ENCODE data around the gene TGFBR2. TPM values are rescaled to one million over a fixed set of nuclear protein-coding genes. Genes with fewer than 3 reads are reported as not detected.

Gene TGFBR2
- total RNA-seq, 1 donor from 2014 or later: 15.6 TPM

- Mint-ChIP-seq H3K27ac (no peak overlapping the region), H3K4me1 (peaks cover 12% of the 10 kb centered on the region), H3K4me3 (no peak overlapping the region), H3K36me3 (peaks cover 41% of the 10 kb centered on the region), H3K9me3 (peaks cover 3% of the 10 kb centered on the region), H3K27me3 (ENCODE audit: low read depth) (no peaks in the 10 kb centered on the region)
- no peak for TF ChIP-seq CTCF (IDR thresholded peaks at IDR 0.05; ENCODE audit: unreplicated experiment)
- no peak for DNase-seq (ENCODE audit: low spot score in 2 of 2, unreplicated experiment in 2 of 2)
These were observed 39.9 kb downstream of the TGFBR2 start for GRCh38 chr3:30646181-30646876.

GRCh38 chr3:30646961-30647752, 40.8 kb downstream of the TGFBR2 start:
- Mint-ChIP-seq H3K9me3 (peaks cover 5% of the 10 kb centered on the region), H3K4me1 (peaks cover 12% of the 10 kb centered on the region), H3K27ac (no peak overlapping the region), H3K4me3 (no peak overlapping the region), H3K36me3 (peaks cover 46% of the 10 kb centered on the region), H3K27me3 (ENCODE audit: low read depth) (no peaks in the 10 kb centered on the region)
- DNase-seq (ENCODE audit: low spot score in 2 of 2, unreplicated experiment in 2 of 2): no peak
- no peak for TF ChIP-seq CTCF (IDR thresholded peaks at IDR 0.05; ENCODE audit: unreplicated experiment)

- no peaks in the 10 kb centered on the region for H3K27me3 Mint-ChIP-seq (ENCODE audit: low read depth)
- H3K27ac Mint-ChIP-seq: no peak overlapping the region
- no peak overlapping the region for H3K4me3 Mint-ChIP-seq
- no peak for DNase-seq (ENCODE audit: low spot score in 2 of 2, unreplicated experiment in 2 of 2)
- H3K9me3 Mint-ChIP-seq: peaks cover 5% of the 10 kb centered on the region
- TF ChIP-seq CTCF (IDR thresholded peaks at IDR 0.05; ENCODE audit: unreplicated experiment): no peak
- H3K4me1 Mint-ChIP-seq: peaks cover 8% of the 10 kb centered on the region
- H3K36me3 Mint-ChIP-seq: peaks cover 50% of the 10 kb centered on the region
These were observed 42.4 kb downstream of the TGFBR2 start for GRCh38 chr3:30648670-30649357.

GRCh38 chr3:30649572-30650318, 43.3 kb downstream of the TGFBR2 start:
- no peak overlapping the region for H3K4me3 Mint-ChIP-seq
- peaks cover 2% of the 10 kb centered on the region for H3K4me1 Mint-ChIP-seq
- peaks cover 56% of the 10 kb centered on the region for H3K36me3 Mint-ChIP-seq
- DNase-seq (ENCODE audit: low spot score in 2 of 2, unreplicated experiment in 2 of 2): no peak
- H3K27me3 Mint-ChIP-seq (ENCODE audit: low read depth): no peaks in the 10 kb centered on the region
- no peak for TF ChIP-seq CTCF (IDR thresholded peaks at IDR 0.05; ENCODE audit: unreplicated experiment)
- peak overlapping the region; percentile 65 for H3K27ac Mint-ChIP-seq
- H3K9me3 Mint-ChIP-seq: peaks cover 5% of the 10 kb centered on the region

GRCh38 chr3:30650348-30650995, 44.1 kb downstream of the TGFBR2 start:
- H3K4me1 Mint-ChIP-seq: no peaks in the 10 kb centered on the region
- peaks cover 56% of the 10 kb centered on the region for H3K36me3 Mint-ChIP-seq
- no peaks in the 10 kb centered on the region for H3K27me3 Mint-ChIP-seq (ENCODE audit: low read depth)
- no peak for TF ChIP-seq CTCF (IDR thresholded peaks at IDR 0.05; ENCODE audit: unreplicated experiment)
- H3K9me3 Mint-ChIP-seq: peaks cover 5% of the 10 kb centered on the region
- DNase-seq (ENCODE audit: low spot score in 2 of 2, unreplicated experiment in 2 of 2): no peak
- H3K4me3 Mint-ChIP-seq: no peak overlapping the region
- H3K27ac Mint-ChIP-seq: no peak overlapping the region

All from mesothelial cell of epicardium (in vitro differentiated cells).